H1 (cell line): ENCODE measurements around the gene GFY.

Source experiments
- CHD1 ChIP-seq: IDR thresholded peaks from 2 replicates; pipeline ENCODE4 v1.6.1; 2012; ENCODE audit warnings: low read depth, low read length, improper control_type of control experiment
- CHD2 ChIP-seq: IDR thresholded peaks from 2 replicates; pipeline ENCODE4 v1.6.1; 2012; ENCODE audit warnings: low read length, improper control_type of control experiment
- EZH2 ChIP-seq: fragments of 200-600 bp; sonication (generic); IDR thresholded peaks from 2 replicates; pipeline ENCODE4 v1.7.1; 2012; ENCODE audit warnings: low read depth, mild to moderate bottlenecking, moderate library complexity, low read length, inconsistent platforms; ENCODE audit not compliant: severe bottlenecking
- JUND ChIP-seq: IDR thresholded peaks from 2 replicates; pipeline ENCODE4 v1.6.1; 2011; ENCODE audit warnings: mild to moderate bottlenecking, improper control_type of control experiment, low read length
- SUZ12 ChIP-seq: fragments of 200-600 bp; sonication (generic); IDR thresholded peaks from 2 replicates; pipeline ENCODE4 v1.6.1; 2012; ENCODE audit warnings: mild to moderate bottlenecking, inconsistent platforms, low read length, moderate library complexity, mixed read lengths
- TAF1 ChIP-seq: IDR thresholded peaks from 2 replicates; pipeline ENCODE4 v1.6.1; 2011; ENCODE audit warnings: mild to moderate bottlenecking, low read depth, low read length
- ZNF274 ChIP-seq: IDR thresholded peaks from 2 replicates; pipeline ENCODE4 v1.7.0; 2012; ENCODE audit warnings: low read length, borderline replicate concordance; ENCODE audit errors: extremely low read depth
- TF ChIP-seq, protein P1 (sequence below): IDR thresholded peaks from 2 replicates; pipeline ENCODE4 v1.6.1; 2011; ENCODE audit warnings: low read length, improper control_type of control experiment
- TF ChIP-seq, protein P2 (sequence below): IDR thresholded peaks from 2 replicates; pipeline ENCODE4 v1.6.1; 2012; ENCODE audit warnings: inconsistent platforms

DNA sequence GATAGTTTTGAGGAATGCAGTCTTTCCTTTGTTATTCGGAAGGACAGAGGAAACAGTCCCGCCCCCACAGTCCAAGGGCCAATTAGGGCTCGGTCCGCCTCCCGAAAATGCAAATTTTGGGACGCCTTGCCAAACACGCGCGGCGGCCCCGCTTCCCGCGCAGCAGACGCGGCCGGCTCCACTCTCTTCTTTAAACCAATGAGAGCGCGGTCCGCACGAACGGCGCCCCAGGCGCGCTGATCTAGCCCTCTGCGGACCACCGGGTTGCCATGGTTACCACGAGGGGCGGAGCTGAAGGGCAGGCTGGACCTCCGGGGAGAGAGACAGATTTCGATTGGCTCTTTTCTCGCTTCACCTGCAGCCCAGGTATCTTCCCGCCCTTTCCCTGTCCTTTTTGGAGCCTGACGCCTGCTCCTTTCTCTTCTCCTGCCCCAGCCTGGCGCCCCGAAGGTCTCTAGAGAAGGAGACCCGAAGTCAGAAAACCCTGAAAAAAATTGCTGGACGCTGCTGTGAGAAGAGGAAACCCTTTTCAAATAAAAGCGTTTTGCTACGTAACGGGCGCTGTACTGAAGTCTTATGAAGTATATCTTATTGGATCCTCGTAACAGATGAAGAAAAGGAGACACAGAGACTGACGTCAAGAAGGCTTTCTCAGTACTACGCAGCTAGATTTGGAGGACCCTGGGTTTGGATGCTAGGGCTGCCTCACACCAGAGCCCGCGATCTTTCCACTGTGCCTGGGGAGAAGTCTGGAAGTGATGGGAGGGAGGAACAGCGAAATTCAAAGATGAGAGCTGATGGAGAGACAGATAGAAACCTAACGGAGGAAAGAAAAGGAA lies 3.9 kb upstream of the GFY start:
- TF ChIP-seq JUND, result no peak
- TF ChIP-seq ZNF274, result no peak
- no peak for TF ChIP-seq EZH2
- TF ChIP-seq CHD2, result 0 out of 2 replicates have a peak, but pooled peaks have one; percentile 17
- no peak for TF ChIP-seq CHD1
- no peak for TF ChIP-seq TAF1
- TF ChIP-seq, protein P1, sequence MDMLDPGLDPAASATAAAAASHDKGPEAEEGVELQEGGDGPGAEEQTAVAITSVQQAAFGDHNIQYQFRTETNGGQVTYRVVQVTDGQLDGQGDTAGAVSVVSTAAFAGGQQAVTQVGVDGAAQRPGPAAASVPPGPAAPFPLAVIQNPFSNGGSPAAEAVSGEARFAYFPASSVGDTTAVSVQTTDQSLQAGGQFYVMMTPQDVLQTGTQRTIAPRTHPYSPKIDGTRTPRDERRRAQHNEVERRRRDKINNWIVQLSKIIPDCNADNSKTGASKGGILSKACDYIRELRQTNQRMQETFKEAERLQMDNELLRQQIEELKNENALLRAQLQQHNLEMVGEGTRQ, result no peak
- TF ChIP-seq, protein P2, sequence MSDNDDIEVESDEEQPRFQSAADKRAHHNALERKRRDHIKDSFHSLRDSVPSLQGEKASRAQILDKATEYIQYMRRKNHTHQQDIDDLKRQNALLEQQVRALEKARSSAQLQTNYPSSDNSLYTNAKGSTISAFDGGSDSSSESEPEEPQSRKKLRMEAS, result peak; percentile 92
- no peak for TF ChIP-seq SUZ12
